Endothelial cell of umbilical vein (primary cell): ENCODE results near the gene SAMD11. TPM values are rescaled to one million over a fixed set of nuclear protein-coding genes. Genes with fewer than 3 reads are reported as not detected.

Source experiments
- BruUV-seq: library from RNA; stranded (reverse); fragments of 400-500 nt; replicated peaks from 2 replicates; lab custom pipeline; 2021; lab: Mats Ljungman, UMichigan
- CTCF ChIA-PET: fragments of 300-600, 350-600 bp; sonication (Branson Sonifier 250); formaldehyde crosslinking; loops from one replicate; lab custom pipeline; 2021; ENCODE audit warnings: antibody characterized with exemption, inconsistent platforms; lab: Charles Lee
- POLR2A ChIA-PET: fragments of 300-600, 350-600 bp; sonication (Branson Sonifier 250); formaldehyde crosslinking; loops from one replicate; lab custom pipeline; 2021; ENCODE audit warnings: antibody characterized with exemption, inconsistent platforms; lab: Charles Lee
- DNase-seq: peaks from one replicate; pipeline ENCODE4 v3.0.0-alpha.2; 2011; ENCODE audit warnings: low read depth, low spot score
- FAIRE-seq: peaks from 2 replicates; lab custom pipeline; 2011; peaks lifted over from hg19 to GRCh38; lab: Jason Lieb, UNC
- H2AFZ ChIP-seq: 2 replicates; pipeline ENCODE4 v1.6.0; 2012; ENCODE audit warnings: low read depth, low read length, control low read depth, inconsistent platforms
- H3K27ac ChIP-seq: 2 replicates; pipeline ENCODE4 v1.5.1; 2011; ENCODE audit warnings: low read depth, mild to moderate bottlenecking, control low read depth, low read length, moderate library complexity; ENCODE audit not compliant: insufficient read depth
- H3K27me3 ChIP-seq, 2 experiments: 2 replicates each; pipeline versions ENCODE4 v1.6.0 to v1.6.1; 2011; ENCODE audit warnings: low read length in 2 of 2, mixed read lengths in 1 of 2; ENCODE audit not compliant: control insufficient read depth in 2 of 2, insufficient read depth in 2 of 2
- H3K36me3 ChIP-seq, 2 experiments: 2 replicates in 1 of 2; 3 replicates in 1 of 2; pipeline ENCODE4 v1.5.1; 2011; ENCODE audit warnings: low read length in 2 of 2, mild to moderate bottlenecking in 1 of 2, moderate library complexity in 1 of 2; ENCODE audit not compliant: control insufficient read depth in 2 of 2, insufficient read depth in 2 of 2; ENCODE audit errors: extremely low read depth in 1 of 2
- H3K4me1 ChIP-seq: 3 replicates; pipeline ENCODE4 v1.5.1; 2011; ENCODE audit warnings: mild to moderate bottlenecking, low read length; ENCODE audit not compliant: control insufficient read depth, insufficient read depth; ENCODE audit errors: extremely low read depth
- H3K4me2 ChIP-seq: 2 replicates; pipeline ENCODE4 v1.6.1; 2011; ENCODE audit warnings: low read length, control low read depth, mixed read lengths; ENCODE audit not compliant: insufficient read depth
- H3K4me3 ChIP-seq, 3 experiments: fragments of 200-600 bp in 1 of 3; sonication (generic), shearing (Covaris generic) in 1 of 3; replicated peaks in 1 of 3; 2 replicates each; pipeline ENCODE4 v1.5.1; 2011 to 2016; ENCODE audit warnings: control low read depth in 3 of 3, low read length in 3 of 3, mild to moderate bottlenecking in 2 of 3, inconsistent platforms in 1 of 3, low read depth in 1 of 3, moderate library complexity in 1 of 3; ENCODE audit not compliant: insufficient read depth in 1 of 3
- H3K79me2 ChIP-seq: 2 replicates; pipeline ENCODE4 v1.6.0; 2012; ENCODE audit warnings: low read length, inconsistent platforms; ENCODE audit not compliant: control insufficient read depth, insufficient read depth
- H3K9ac ChIP-seq: replicated peaks from 2 replicates; pipeline ENCODE3; 2011; ENCODE audit warnings: low read length, control low read depth; ENCODE audit not compliant: insufficient read depth; ENCODE audit errors: extremely low read depth
- H3K9me1 ChIP-seq: replicated peaks from 3 replicates; pipeline ENCODE4 v1.6.0; 2011; ENCODE audit warnings: mild to moderate bottlenecking, low read length; ENCODE audit not compliant: control insufficient read depth, insufficient read depth; ENCODE audit errors: extremely low read depth
- H3K9me3 ChIP-seq: replicated peaks from 2 replicates; pipeline ENCODE4 v1.5.1; 2012; ENCODE audit warnings: low read length, inconsistent platforms; ENCODE audit not compliant: control insufficient read depth, insufficient read depth
- H4K20me1 ChIP-seq: replicated peaks from 2 replicates; pipeline ENCODE3; 2011; ENCODE audit warnings: mild to moderate bottlenecking, low read length; ENCODE audit not compliant: control insufficient read depth, insufficient read depth; ENCODE audit errors: extremely low read depth
- CTCF ChIP-seq, 2 donors: IDR thresholded peaks; 1 replicate in 1 of 2; 2 replicates in 1 of 2; pipeline ENCODE4 v1.5.1; 2011; ENCODE audit warnings: low read length in 2 of 2, mild to moderate bottlenecking in 2 of 2, moderate library complexity in 2 of 2, control low read depth in 1 of 2, inconsistent platforms in 1 of 2, low read depth in 1 of 2; ENCODE audit not compliant: insufficient read depth in 1 of 2; ENCODE audit errors: extremely low read depth in 1 of 2
- EZH2 ChIP-seq: IDR thresholded peaks from 2 replicates; pipeline ENCODE4 v1.6.1; 2012; ENCODE audit warnings: borderline replicate concordance, low read depth, mild to moderate bottlenecking, moderate library complexity, low read length, inconsistent platforms; ENCODE audit not compliant: severe bottlenecking
- FOS ChIP-seq: IDR thresholded peaks from 2 replicates; pipeline ENCODE4 v1.6.1; 2011; ENCODE audit warnings: mild to moderate bottlenecking, low read length, moderate library complexity, borderline replicate concordance; ENCODE audit not compliant: insufficient read depth
- GATA2 ChIP-seq: IDR thresholded peaks from 2 replicates; pipeline ENCODE4 v1.7.0; 2011; ENCODE audit warnings: low read depth, mild to moderate bottlenecking, moderate library complexity, mixed read lengths, low read length; ENCODE audit not compliant: insufficient read length, insufficient read depth
- JUN ChIP-seq: IDR thresholded peaks from 2 replicates; pipeline ENCODE4 v1.6.1; 2011; ENCODE audit warnings: borderline replicate concordance, low read depth; ENCODE audit not compliant: insufficient read length, insufficient read depth
- MAX ChIP-seq: IDR thresholded peaks from 2 replicates; pipeline ENCODE4 v1.6.1; 2011; ENCODE audit not compliant: insufficient read depth, insufficient read length
- MYC ChIP-seq: IDR thresholded peaks from one replicate; pipeline ENCODE4 v1.6.1; 2011; ENCODE audit warnings: mild to moderate bottlenecking, low read depth, low read length
- POLR2A ChIP-seq: IDR thresholded peaks from 2 replicates; pipeline ENCODE4 v1.6.1; 2012; ENCODE audit warnings: low read depth, mild to moderate bottlenecking, control low read depth, low read length
- POLR2AphosphoS5 ChIP-seq: IDR thresholded peaks from 2 replicates; pipeline ENCODE4 v1.6.1; 2012; ENCODE audit warnings: low read depth, mild to moderate bottlenecking, control low read depth, low read length, moderate library complexity; ENCODE audit not compliant: insufficient read depth
- dilution Hi-C: fragments of 300-500 bp; cut with MboI; formaldehyde crosslinking; loops from one replicate; pipeline ENCODE4 v1.15.0; 2019; ENCODE audit warnings: low sequenced_read_pairs; ENCODE audit not compliant: extremely low pct_ligation_motif_present
- intact Hi-C: fragments of 100-400 bp; cut with micrococcal nuclease; formaldehyde crosslinking; loops from one replicate; pipeline ENCODE4 v1.10.0; 2022
- polyA plus RNA-seq, 4 experiments: library from polyadenylated mRNA; depleted of rRNA in 3 of 4; stranded (reverse) in 3 of 4; unstranded in 1 of 4; fragments of >200 nt; gene quantifications; 2 replicates each; pipeline versions ENCODE4 v1.2.1 to v1.2.3, GENCODE V29; 2011 to 2012; ENCODE audit warnings: missing spikeins in 1 of 4
- total RNA-seq: library from RNA; stranded (reverse); gene quantifications from 2 replicates; pipeline ENCODE4 v1.2.3, GENCODE V29; 2021

Gene SAMD11
- total and polyA plus RNA-seq, 2 donors (not counting 3 experiments of a cell fraction or from before 2014, with no cell fraction given) = not detected

GRCh38 chr1:967466-968343, 44.0 kb downstream of the SAMD11 start:
- BruUV-seq = no TSS peak
- no peak overlapping the region for H3K4me2 ChIP-seq
- intact Hi-C loops = no loop called here

More at GRCh38 chr1:967466-968343, 44.0 kb downstream of the SAMD11 start:
- Histone ChIP-seq H3K9me1 (no peaks in the 10 kb centered on the region), H3K27ac (no peak overlapping the region), H2AFZ (no peak overlapping the region), H3K9ac (no peak overlapping the region), H3K4me3 (no peak overlapping the region), H3K27me3 (peaks cover 2% of the 10 kb centered on the region in 2 experiments), H3K79me2 (no peaks in the 10 kb centered on the region), H3K36me3 (no peaks in the 10 kb centered on the region), H4K20me1 (no peaks in the 10 kb centered on the region), H3K9me3 (no peaks in the 10 kb centered on the region), H3K4me1 (peaks cover 11% of the 10 kb centered on the region)
- TF ChIP-seq POLR2A = no peak
- no peak for TF ChIP-seq MAX
- no peak for TF ChIP-seq POLR2AphosphoS5
- no peak for TF ChIP-seq JUN
- TF ChIP-seq EZH2 = no peak
- TF ChIP-seq CTCF (IDR thresholded peaks at IDR 0.05; ENCODE audit: extremely low read depth in 1 of 2, insufficient read depth in 1 of 2, low read depth in 1 of 2, low read length in 2 of 2) = no peak
- no peak for TF ChIP-seq FOS
- no peak for TF ChIP-seq MYC
- TF ChIP-seq GATA2 = no peak
- CTCF ChIA-PET = interaction anchor here (0.6 to 1.8 kb wide), 8 partner anchors 8 to 324 kb away, joined by 3 to 13 read pairs (median 4); partner anchors contain the start of gene PERM1
- POLR2A ChIA-PET = no interaction called here
- no peak for FAIRE-seq
- dilution Hi-C loops = no loop called here
- DNase-seq = no peak
